Motor neuron (in vitro differentiated cells): ENCODE data around the gene DISP1. TPM values are rescaled to one million over a fixed set of nuclear protein-coding genes. Genes with fewer than 3 reads are reported as not detected.

Experiments used
- ATAC-seq, 8 experiments: fragments of 200-7000 bp; cut with Tn5 transposase; replicated peaks in 6 of 8; 2 replicates each; pipeline ENCODE4 v1.8.0; 2021; ENCODE audit warnings: mild to moderate bottlenecking in 8 of 8, moderate library complexity in 8 of 8
- H3K27ac ChIP-seq, 2 donors: fragments of 250-450 bp; sonication (Bioruptor Pico); 2 replicates each; pipeline ENCODE4 v1.9.0; 2021; ENCODE audit warnings: antibody characterized with exemption in 2 of 2, mild to moderate bottlenecking in 2 of 2, moderate library complexity in 1 of 2
- H3K4me1 ChIP-seq, 2 donors: fragments of 250-450 bp; sonication (Bioruptor Pico); replicated peaks in 1 of 2; 2 replicates each; pipeline ENCODE4 v1.6.1; 2021; ENCODE audit warnings: antibody characterized with exemption in 2 of 2, mild to moderate bottlenecking in 2 of 2, moderate library complexity in 1 of 2
- H3K4me3 ChIP-seq, 5 donors: fragments of 250-450 bp; sonication (Bioruptor Pico); 2 replicates each; pipeline ENCODE4 v1.9.0; 2021; ENCODE audit warnings: antibody characterized with exemption in 5 of 5, mild to moderate bottlenecking in 5 of 5, moderate library complexity in 4 of 5
- WGBS, 10 experiments: fragments of 450-650 bp; shearing (Covaris generic); methylation state at CpG; one replicate each; pipeline ENCODE4 v1.0.0; 2022; 5-methylcytosine and 5-hydroxymethylcytosine counted together
- in situ Hi-C, 9 experiments: fragments of 400-800 bp; cut with MboI; loops; one replicate each; pipeline ENCODE4 v1.15.0; 2021; ENCODE audit warnings: low sequenced_read_pairs in 9 of 9, low pct_unique_long_range_greater_than_20kb in 2 of 9; ENCODE audit not compliant: unreplicated experiment in 9 of 9
- total RNA-seq, 8 experiments: library from RNA; unstranded; fragments of 300-600 nt; gene quantifications; 2 replicates each; pipeline versions ENCODE4 v1.2.3 to v1.2.4, GENCODE V29; 2022

Gene DISP1
- total RNA-seq, 8 experiments from 2014 or later = 6.0 to 20.6 (median 7.2) TPM

DNA sequence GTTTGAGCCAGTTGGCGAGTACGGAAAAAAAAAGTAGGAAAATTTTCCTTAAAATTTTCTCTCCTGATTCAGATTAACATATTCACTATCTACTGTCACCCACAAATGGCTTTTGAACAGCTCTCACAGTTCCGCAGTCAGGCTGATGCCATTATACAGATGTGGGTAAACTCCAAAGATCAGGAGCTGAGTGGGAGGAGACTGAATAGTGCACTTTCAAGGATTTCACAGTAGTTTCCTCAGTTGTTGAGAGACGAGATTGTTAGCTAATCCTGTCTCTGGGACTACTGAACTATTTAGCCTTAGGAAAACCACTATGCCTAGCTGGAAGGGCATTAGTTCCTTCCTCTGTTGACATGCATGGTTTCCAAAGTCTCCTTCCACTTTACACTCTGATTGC, 3.2 kb upstream of the DISP1 start:
- in situ Hi-C loops = no loop called here

GRCh38 chr1:222813866-222814535, 838 bp upstream of the DISP1 start:
- ATAC-seq = peak in 2 of 8 experiments; percentile 3 to 5
- Histone ChIP-seq H3K4me1 (peaks cover 13 to 25% of the 10 kb centered on the region in 2 donors), H3K4me3 (peak overlapping the region in 4 of 5 donors; percentile 57 to 98 (median 80)), H3K27ac (peak overlapping the region; percentile 43 to 90)
- in situ Hi-C loops = no loop called here
- WGBS, 10 experiments = 13 to 100% (median 74%) methylated on average over 1 to 14 of the region's 14 CpGs

More for the DNA sequence above, 3.2 kb upstream of the DISP1 start:
- Histone ChIP-seq H3K4me1 (peaks cover 13 to 22% of the 10 kb centered on the region in 2 donors), H3K27ac (no peak overlapping the region), H3K4me3 (no peak overlapping the region)
- ATAC-seq = no peak
- 38 to 100% (median 91%) methylated on average over 1 to 4 of the region's 4 CpGs for whole genome bisulfite sequencing, 10 experiments

- 0 to 5% (median 2%) methylated on average over 2 to 11 of the region's 11 CpGs; no CpG with 5 or more reads in 2 of the 10 experiments for WGBS, 10 experiments
- peak overlapping the region; percentile 72 to 90 for H3K27ac ChIP-seq
- peak overlapping the region; percentile 57 to 98 (median 83) for H3K4me3 ChIP-seq
- peaks cover 13 to 25% of the 10 kb centered on the region in 2 donors for H3K4me1 ChIP-seq
- in situ Hi-C loops = no loop called here
- ATAC-seq = no peak
These were observed 564 bp downstream of the DISP1 start for GRCh38 chr1:222815440-222815765.

GRCh38 chr1:222817529-222817928, 2.7 kb downstream of the DISP1 start:
- Histone ChIP-seq H3K27ac (no peak overlapping the region), H3K4me1 (peaks cover 16 to 26% of the 10 kb centered on the region in 2 donors), H3K4me3 (no peak overlapping the region)
- WGBS, 10 experiments = 20 to 100% (median 79%) methylated on average over 1 of the region's 1 CpG; no CpG with 5 or more reads in 2 of the 10 experiments
- in situ Hi-C loops = no loop called here
- peak in 7 of 8 experiments; percentile 4 to 38 (median 19) for ATAC-seq

- Histone ChIP-seq H3K4me1 (peaks cover 18 to 32% of the 10 kb centered on the region in 2 donors), H3K27ac (no peak overlapping the region), H3K4me3 (no peak overlapping the region)
- in situ Hi-C loops = no loop called here
- 83 to 100% (median 100%) methylated on average over 1 of the region's 1 CpG; no CpG with 5 or more reads in 5 of the 10 experiments for WGBS, 10 experiments
- ATAC-seq = no peak
These were observed 3.3 kb downstream of the DISP1 start for GRCh38 chr1:222818171-222818570.

- in situ Hi-C loops = no loop called here
- Histone ChIP-seq H3K27ac (no peak overlapping the region), H3K4me1 (peaks cover 9 to 30% of the 10 kb centered on the region in 2 donors), H3K4me3 (no peak overlapping the region)
- ATAC-seq = no peak
- 80 to 100% (median 95%) methylated on average over 1 to 4 of the region's 4 CpGs; no CpG with 5 or more reads in 2 of the 10 experiments for WGBS, 10 experiments
These were observed 5.4 kb downstream of the DISP1 start for GRCh38 chr1:222820171-222820712.

DNA sequence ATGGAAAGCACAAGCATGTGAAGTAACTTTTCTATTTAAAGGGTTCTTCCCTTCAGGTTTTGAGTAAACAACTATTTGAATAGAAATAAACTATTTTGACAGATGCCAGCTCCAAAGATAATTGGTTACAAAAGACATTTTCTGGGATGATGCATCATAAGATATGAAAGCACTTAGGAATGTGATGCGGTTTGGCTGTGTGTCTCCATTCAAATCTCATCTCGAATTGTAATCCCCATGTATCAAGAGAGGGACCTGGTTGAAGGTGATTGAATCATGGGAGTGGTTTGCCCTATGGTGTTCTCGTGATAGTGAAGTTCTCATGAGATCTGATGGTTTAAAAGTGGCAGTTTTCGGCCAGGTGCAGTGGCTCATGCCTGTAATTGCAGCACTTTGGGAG, 6.4 kb downstream of the DISP1 start:
- H3K4me1 ChIP-seq = peaks cover 7 to 24% of the 10 kb centered on the region in 2 donors
- 48 to 100% (median 95%) methylated on average over 1 to 4 of the region's 4 CpGs; no CpG with 5 or more reads in 1 of the 10 experiments for WGBS, 10 experiments
- H3K27ac ChIP-seq = no peak overlapping the region
- no peak for ATAC-seq
- no peak overlapping the region for H3K4me3 ChIP-seq
- in situ Hi-C loops = no loop called here

- in situ Hi-C loops = no loop called here
- no peak for ATAC-seq
- no peak overlapping the region for H3K27ac ChIP-seq
- 13 to 83% (median 63%) methylated on average over 1 to 3 of the region's 3 CpGs for WGBS, 10 experiments
- H3K4me3 ChIP-seq = no peak overlapping the region
- peaks cover 7 to 17% of the 10 kb centered on the region in 2 donors for H3K4me1 ChIP-seq
These were observed 8.9 kb downstream of the DISP1 start for GRCh38 chr1:222823695-222824094.

GRCh38 chr1:222824641-222825040, 9.8 kb downstream of the DISP1 start:
- Histone ChIP-seq H3K4me3 (no peak overlapping the region), H3K27ac (no peak overlapping the region), H3K4me1 (peaks cover 7 to 17% of the 10 kb centered on the region in 2 donors)
- WGBS, 10 experiments = 0 to 100% (median 61%) methylated on average over 1 to 3 of the region's 3 CpGs
- peak in 2 of 8 experiments; percentile 25 to 45 for ATAC-seq
- in situ Hi-C loops = no loop called here

GRCh38 chr1:222828939-222829338, 14.1 kb downstream of the DISP1 start:
- in situ Hi-C loops = no loop called here
- no peak overlapping the region for H3K27ac ChIP-seq
- H3K4me1 ChIP-seq = peaks cover 2 to 15% of the 10 kb centered on the region in 2 donors
- ATAC-seq = no peak
- no peak overlapping the region for H3K4me3 ChIP-seq

DNA sequence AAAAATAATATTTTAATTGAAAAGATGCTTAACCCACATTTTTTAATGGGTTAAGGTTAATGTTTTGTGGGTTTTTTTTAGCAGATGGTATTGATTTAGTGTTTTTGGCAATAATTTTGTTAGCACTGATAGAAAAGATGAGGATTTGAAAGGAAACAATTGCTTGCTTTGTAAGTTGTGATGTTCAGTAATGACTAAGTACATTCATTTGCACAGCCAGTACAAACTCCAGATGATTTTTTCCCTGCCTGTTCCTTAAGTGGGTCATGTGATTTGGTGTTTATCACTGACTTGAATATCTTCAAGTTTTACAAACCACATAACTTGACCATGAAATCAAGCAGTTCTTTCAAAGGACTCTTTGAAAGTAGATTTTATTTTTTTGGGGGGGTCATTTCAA, 15.0 kb downstream of the DISP1 start:
- in situ Hi-C loops = no loop called here
- Histone ChIP-seq H3K4me3 (no peak overlapping the region), H3K4me1 (peaks cover 2 to 9% of the 10 kb centered on the region in 2 donors), H3K27ac (no peak overlapping the region)
- ATAC-seq = peak in 2 of 8 experiments; percentile 62 to 73

DNA sequence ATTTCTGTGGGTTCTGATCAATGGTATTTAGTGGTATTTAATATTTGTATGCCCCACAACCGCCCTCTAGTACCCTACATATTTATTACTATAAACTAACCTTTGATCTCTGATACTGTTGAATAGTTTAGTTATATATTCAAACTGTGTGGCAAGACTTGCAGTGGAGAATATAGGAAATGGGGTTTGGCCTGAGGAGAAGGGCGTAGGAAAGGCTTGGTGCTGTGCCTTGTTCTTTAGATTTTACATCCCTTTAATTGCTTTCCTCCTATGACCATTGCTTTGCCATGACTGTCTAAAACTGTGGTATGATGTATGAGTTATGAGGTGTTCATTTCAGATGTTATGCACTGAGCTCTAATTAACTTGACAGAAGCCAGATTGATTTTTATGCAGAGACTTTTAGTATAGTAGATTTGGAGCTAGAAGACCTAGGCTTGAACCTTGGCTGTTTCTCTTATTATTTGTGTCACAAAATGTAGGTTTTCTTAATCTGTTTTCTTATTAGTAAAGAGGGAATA, 18.6 kb downstream of the DISP1 start:
- WGBS, 10 experiments = 71 to 100% (median 100%) methylated on average over 1 to 2 of the region's 2 CpGs; no CpG with 5 or more reads in 2 of the 10 experiments
- peak in 5 of 8 experiments; percentile 22 to 59 (median 46) for ATAC-seq
- no peak overlapping the region for H3K27ac ChIP-seq
- in situ Hi-C loops = no loop called here
- H3K4me3 ChIP-seq = no peak overlapping the region
- peaks cover 2 to 7% of the 10 kb centered on the region in 2 donors for H3K4me1 ChIP-seq

GRCh38 chr1:222843469-222844410, 28.9 kb downstream of the DISP1 start:
- peak in 1 of 8 experiments; percentile 39 for ATAC-seq

More at GRCh38 chr1:222843469-222844410, 28.9 kb downstream of the DISP1 start:
- in situ Hi-C loops = no loop called here
- Histone ChIP-seq H3K4me1 (peaks cover 12 to 15% of the 10 kb centered on the region in 2 donors), H3K27ac (no peak overlapping the region), H3K4me3 (no peak overlapping the region)
- WGBS, 10 experiments = 39 to 84% (median 54%) methylated on average over 3 to 6 of the region's 6 CpGs
